GM12801 (cell line): ENCODE measurements around the gene PUS1.

Source experiments
- CTCF ChIP-seq: IDR thresholded peaks from one replicate; pipeline ENCODE4 v1.5.1; 2011; ENCODE audit warnings: control low read depth; ENCODE audit not compliant: insufficient read length; ENCODE audit errors: extremely low read depth

PUS1 gene

DNA sequence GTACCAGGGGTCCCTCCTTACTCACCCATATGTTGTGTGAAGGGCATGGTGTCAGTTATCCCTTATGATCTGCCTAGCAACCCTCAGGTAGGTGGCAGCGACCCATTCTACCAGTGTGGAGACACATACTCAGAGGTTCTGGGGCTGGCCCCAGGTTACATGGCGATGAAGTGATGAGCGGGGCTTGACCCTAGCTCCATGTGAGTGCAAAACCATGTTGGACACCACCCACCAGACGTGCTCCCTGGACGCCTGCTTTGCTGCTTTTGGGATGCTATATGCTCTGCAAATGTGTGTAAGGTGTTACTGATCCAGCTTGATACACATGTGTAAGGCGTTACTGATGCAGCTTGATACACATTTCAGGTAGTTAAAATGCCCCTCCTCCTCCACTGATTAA lies 54.0 kb downstream of the PUS1 start:
- no peak for TF ChIP-seq CTCF

- TF ChIP-seq CTCF = no peak
Measured at GRCh38 chr12:131983554-131983953, 54.5 kb downstream of the PUS1 start.

GRCh38 chr12:131984334-131984733 lies 55.3 kb downstream of the PUS1 start:
- no peak for TF ChIP-seq CTCF

DNA sequence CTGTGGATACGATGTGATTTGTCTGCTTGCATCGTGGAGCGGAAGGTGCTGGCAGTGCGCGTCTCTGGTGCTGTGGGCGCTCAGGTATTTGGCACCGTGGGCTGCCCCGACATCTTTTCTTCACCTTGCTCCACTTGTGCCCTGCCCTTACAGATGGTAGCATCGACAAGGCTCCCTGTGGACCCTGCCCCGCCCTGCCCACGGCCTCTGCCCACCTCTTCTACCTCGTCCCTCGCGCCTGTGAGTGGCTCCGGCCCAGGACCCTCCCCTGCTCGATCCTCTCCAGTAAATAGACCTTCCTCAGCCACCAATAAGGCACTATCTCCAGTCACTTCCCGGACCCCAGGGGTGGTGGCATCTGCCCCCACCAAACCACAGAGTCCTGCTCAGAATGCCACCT lies 57.3 kb downstream of the PUS1 start:
- no peak for TF ChIP-seq CTCF

DNA sequence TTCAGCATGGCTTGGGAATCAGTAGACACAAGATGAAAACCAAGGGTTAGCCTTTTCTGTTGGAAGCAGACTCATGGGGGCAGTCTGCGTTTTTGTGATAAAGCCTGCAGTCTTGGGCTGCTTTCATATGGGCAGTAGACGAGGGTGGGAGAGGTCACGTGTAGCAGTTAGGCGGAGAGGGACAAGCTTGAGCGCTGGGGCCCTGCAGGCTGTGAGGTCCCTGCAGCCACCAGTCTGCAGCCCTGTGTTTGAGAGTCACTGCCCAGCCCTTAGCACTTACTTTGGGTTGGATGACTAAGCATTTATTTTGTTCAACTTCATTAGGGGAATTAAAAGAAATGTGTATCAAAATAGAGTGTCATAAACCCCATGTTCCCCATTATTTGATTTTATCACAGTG lies 57.8 kb downstream of the PUS1 start:
- no peak for TF ChIP-seq CTCF

GRCh38 chr12:131987552-131987951 lies 58.5 kb downstream of the PUS1 start:
- TF ChIP-seq CTCF = no peak

DNA sequence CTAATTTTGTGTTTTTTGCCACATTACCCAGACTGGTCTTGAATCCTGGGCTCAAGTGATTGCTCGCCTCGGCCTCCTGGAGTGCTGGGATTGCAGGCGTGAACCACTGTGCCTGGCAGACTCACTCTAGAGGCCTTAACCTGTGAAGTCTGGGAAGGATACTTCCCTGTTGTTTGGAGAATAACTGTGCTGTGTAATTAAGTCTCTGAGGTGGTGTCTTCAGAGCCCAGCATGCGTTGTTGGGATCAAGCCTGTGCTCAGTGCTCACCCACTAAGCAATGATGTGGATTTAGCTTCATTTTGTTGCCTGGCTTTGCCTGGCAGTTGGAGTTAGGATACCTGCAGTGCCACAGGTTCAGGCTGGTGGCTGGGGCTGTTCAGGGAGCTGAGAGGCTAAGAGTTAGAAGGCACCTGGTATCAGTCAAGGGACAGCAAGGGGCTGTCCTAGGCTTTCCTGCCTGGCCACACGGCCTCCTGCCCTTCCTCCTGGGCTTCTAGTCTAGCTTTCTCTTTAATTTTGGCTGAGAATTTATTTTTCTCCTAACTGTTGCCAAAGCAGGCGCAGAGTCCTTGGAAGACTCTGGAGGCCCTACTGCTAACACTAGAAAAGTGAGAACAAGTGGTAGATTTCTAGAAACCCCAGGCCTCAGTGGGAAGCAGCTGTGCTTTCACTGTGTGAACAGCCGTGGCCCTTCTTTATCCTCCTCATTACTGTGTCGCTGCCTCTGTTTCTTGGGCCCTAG lies 59.1 kb downstream of the PUS1 start:
- TF ChIP-seq CTCF = no peak
